GM12878 (cell line): ENCODE results near the gene TTLL11. TPM values are rescaled to one million over a fixed set of nuclear protein-coding genes. Genes with fewer than 3 reads are reported as not detected.

Experiments
- ATAC-seq: fragments of 200-7000 bp; cut with Tn5 transposase; 3 replicates; pipeline ENCODE4 v1.9.1; 2020; ENCODE audit warnings: mild to moderate bottlenecking, moderate library complexity
- BruUV-seq: library from RNA; stranded (reverse); fragments of 400-500 nt; replicated peaks from 2 replicates; lab custom pipeline; 2021; lab: Mats Ljungman, UMichigan
- CTCF ChIA-PET: fragments of 300-600 bp; sonication (Branson Sonifier 250); formaldehyde crosslinking; extraction: SDS; loops from one replicate; lab custom pipeline; 2021; ENCODE audit warnings: inconsistent platforms; lab: Yijun Ruan, JAX
- POLR2A ChIA-PET: fragments of 350-600 bp; formaldehyde crosslinking; extraction: SDS; loops from one replicate; lab custom pipeline; 2021; ENCODE audit warnings: inconsistent platforms; lab: Charles Lee
- RAD21 ChIA-PET: fragments of 300-600 bp; sonication (Branson Sonifier 250); formaldehyde crosslinking; loops from one replicate; lab custom pipeline; 2023; ENCODE audit warnings: antibody characterized with exemption; ENCODE audit not compliant: unreplicated experiment; lab: Charles Lee
- SMC1A ChIA-PET: fragments of 300-600 bp; sonication (Branson Sonifier 250); formaldehyde crosslinking; loops from one replicate; lab custom pipeline; 2023; ENCODE audit not compliant: unreplicated experiment, uncharacterized antibody; lab: Charles Lee
- DNase-seq: peaks from one replicate; pipeline ENCODE4 v3.0.0-alpha.2; 2011; ENCODE audit warnings: low read depth, low spot score
- FAIRE-seq: peaks from 3 replicates; lab custom pipeline; 2011; peaks lifted over from hg19 to GRCh38; lab: Jason Lieb, UNC
- H2AFZ ChIP-seq: 2 replicates; pipeline ENCODE4 v1.6.0; 2011; ENCODE audit warnings: low read depth, low read length, control low read depth; ENCODE audit not compliant: control insufficient read depth
- H3K27ac ChIP-seq: 2 replicates; pipeline ENCODE4 v1.5.1; 2011; ENCODE audit warnings: control low read depth; ENCODE audit not compliant: control insufficient read depth, insufficient read depth
- H3K27me3 ChIP-seq, 2 experiments: replicated peaks in 1 of 2; 2 replicates each; pipeline versions ENCODE4 v1.6.0 to v1.6.1; 2011; ENCODE audit warnings: low read length in 1 of 2; ENCODE audit not compliant: control insufficient read depth in 2 of 2, insufficient read depth in 2 of 2
- H3K36me3 ChIP-seq, 2 experiments: 2 replicates each; pipeline ENCODE4 v1.5.1; 2011; ENCODE audit warnings: low read length in 1 of 2; ENCODE audit not compliant: control insufficient read depth in 2 of 2, insufficient read depth in 2 of 2
- H3K4me1 ChIP-seq: 2 replicates; pipeline ENCODE4 v1.6.1; 2011; ENCODE audit warnings: mild to moderate bottlenecking, low read length, moderate library complexity, mixed read lengths; ENCODE audit not compliant: control insufficient read depth, insufficient read depth
- H3K4me2 ChIP-seq: 2 replicates; pipeline ENCODE4 v1.6.0; 2011; ENCODE audit warnings: control low read depth; ENCODE audit not compliant: control insufficient read depth, insufficient read depth
- H3K4me3 ChIP-seq: fragments of 200-600 bp; sonication (generic); 2 replicates; pipeline ENCODE4 v1.5.1; 2016
- H3K79me2 ChIP-seq: 2 replicates; pipeline ENCODE4 v1.6.0; 2011; ENCODE audit warnings: low read length; ENCODE audit not compliant: control insufficient read depth, insufficient read depth
- H3K9ac ChIP-seq: 2 replicates; pipeline ENCODE4 v1.8.0; 2011; ENCODE audit warnings: low read length, control low read depth, mixed read lengths; ENCODE audit not compliant: control insufficient read depth, insufficient read depth
- H3K9me3 ChIP-seq: replicated peaks from 3 replicates; pipeline ENCODE4 v1.5.1; 2011; ENCODE audit warnings: mild to moderate bottlenecking, low read length; ENCODE audit not compliant: control insufficient read depth, insufficient read depth
- H4K20me1 ChIP-seq: 2 replicates; pipeline ENCODE4 v1.6.0; 2011; ENCODE audit not compliant: control insufficient read depth, insufficient read depth
- ASH2L ChIP-seq: fragments of 300-600, 200-600 bp; sonication (generic); IDR thresholded peaks from 2 replicates; pipeline ENCODE4 v1.6.1; 2017; ENCODE audit warnings: low read depth, mild to moderate bottlenecking, borderline replicate concordance
- BCL11A ChIP-seq: IDR thresholded peaks from 2 replicates; pipeline ENCODE4 v1.6.1; 2011; ENCODE audit warnings: low read depth, low read length
- CEBPB ChIP-seq, 2 experiments: fragments of 150-350 bp in 1 of 2; IDR thresholded peaks; 2 replicates each; pipeline ENCODE4 v1.6.1; 2012 to 2014; ENCODE audit warnings: low read depth in 2 of 2, low read length in 2 of 2, borderline replicate concordance in 1 of 2, inconsistent platforms in 1 of 2
- CREB1 ChIP-seq: IDR thresholded peaks from 2 replicates; pipeline ENCODE4 v1.6.1; 2012; ENCODE audit warnings: low read depth, mild to moderate bottlenecking, inconsistent platforms
- E2F4 ChIP-seq: IDR thresholded peaks from 2 replicates; pipeline ENCODE4 v1.6.1; 2012; ENCODE audit warnings: low read depth, low read length, improper control_type of control experiment
- GABPA ChIP-seq: IDR thresholded peaks from 2 replicates; pipeline ENCODE4 v1.6.1; 2014; ENCODE audit warnings: antibody characterized with exemption, low read depth, mild to moderate bottlenecking, inconsistent platforms
- HCFC1 ChIP-seq: fragments of 150-350 bp; IDR thresholded peaks from 2 replicates; pipeline ENCODE4 v1.6.1; 2014; ENCODE audit warnings: low read length
- HDAC2 ChIP-seq: fragments of 200-600 bp; sonication (generic); IDR thresholded peaks from 2 replicates; pipeline ENCODE4 v1.6.1; 2017
- IRF4 ChIP-seq: IDR thresholded peaks from 2 replicates; pipeline ENCODE4 v1.6.1; 2011; ENCODE audit warnings: low read depth, low read length
- IRF5 ChIP-seq: fragments of 450-650 bp; IDR thresholded peaks from 2 replicates; pipeline ENCODE4 v1.6.1; 2017; ENCODE audit warnings: borderline replicate concordance
- MEF2A ChIP-seq: IDR thresholded peaks from 2 replicates; pipeline ENCODE4 v1.6.1; 2011; ENCODE audit warnings: low read depth, mild to moderate bottlenecking, low read length, moderate library complexity; ENCODE audit not compliant: insufficient read depth
- NR2C1 ChIP-seq: fragments of 450-650 bp; IDR thresholded peaks from 2 replicates; pipeline ENCODE4 v1.6.1; 2017; ENCODE audit warnings: antibody characterized with exemption, mild to moderate bottlenecking, moderate library complexity
- SIN3A ChIP-seq: IDR thresholded peaks from 2 replicates; pipeline ENCODE4 v1.6.1; 2012; ENCODE audit warnings: low read depth, low read length, improper control_type of control experiment
- SMC3 ChIP-seq: IDR thresholded peaks from 2 replicates; pipeline ENCODE4 v1.6.1; 2011; ENCODE audit warnings: low read length, improper control_type of control experiment, borderline replicate concordance
- SREBF2 ChIP-seq: IDR thresholded peaks from 2 replicates; pipeline ENCODE4 v1.6.1; 2012; ENCODE audit warnings: mild to moderate bottlenecking, low read length
- SUPT20H ChIP-seq: IDR thresholded peaks from 2 replicates; pipeline ENCODE4 v1.6.1; 2011; ENCODE audit warnings: low read depth, mild to moderate bottlenecking, low read length, moderate library complexity, borderline replicate concordance; ENCODE audit not compliant: control insufficient read depth
- ZNF622 ChIP-seq: fragments of 450-650 bp; IDR thresholded peaks from 2 replicates; pipeline ENCODE4 v1.6.1; 2017; ENCODE audit warnings: mild to moderate bottlenecking, inconsistent platforms
- WGBS: methylation state at CpG from one replicate; pipeline ENCODE4 v1.1.6; 2016; ENCODE audit warnings: low lambda C conversion rate; ENCODE audit not compliant: insufficient replicate concordance, insufficient coverage; ENCODE audit errors: missing lambda C conversion rate; 5-methylcytosine and 5-hydroxymethylcytosine counted together
- in situ Hi-C: fragments of 300-500 bp; cut with MboI; formaldehyde crosslinking; loops from 9 replicates; pipeline ENCODE4 v1.14.3; 2018; ENCODE audit warnings: mixed read lengths
- intact Hi-C: fragments of 100-400 bp; cut with micrococcal nuclease; formaldehyde crosslinking; loops from one replicate; pipeline ENCODE4 v1.14.2; 2022; ENCODE audit not compliant: unreplicated experiment
- polyA plus RNA-seq, 11 experiments: library from polyadenylated mRNA; depleted of rRNA in 4 of 11; unstranded in 6 of 11; stranded (reverse) in 5 of 11; fragments of >200 nt; fragmentation: Nextera tagmentation in 4 of 11; fragmentation: Illumina TruSeq in 1 of 11; extraction: Ambion mirVana in 4 of 11; extraction: Trizol in 1 of 11; gene quantifications; 1 replicate in 1 of 11; 2 replicates in 10 of 11; pipeline versions ENCODE4 v1.2.1 to v1.2.3, GENCODE V29; 2011 to 2016; ENCODE audit warnings: inconsistent platforms in 2 of 11, missing spikeins in 2 of 11, low read depth in 1 of 11
- total RNA-seq, 4 experiments: library from RNA; depleted of rRNA in 3 of 4; stranded (reverse); fragments of >200 nt in 3 of 4; fragmentation: Illumina TruSeq in 1 of 4; extraction: Trizol in 1 of 4; gene quantifications; 2 replicates each; pipeline versions ENCODE4 v1.2.1 to v1.2.3, GENCODE V29; 2013 to 2021

The TTLL11 gene
- total and polyA plus RNA-seq, 10 of the 15 experiments (the other 5 are each of a cell fraction or from before 2014, with no cell fraction given) = 1.2 to 3.7 (median 2.9) TPM

- ChIA-PET RAD21 (no interaction called here), SMC1A (interaction anchor here (1.1 kb wide), 1 partner anchor 9 kb away, joined by 3 read pairs; no protein-coding TSS in a partner anchor), POLR2A (no interaction called here), CTCF (no interaction called here)
- WGBS = 36% methylated on average over 5 of the region's 5 CpGs
- TF ChIP-seq BCL11A = no peak
- TF ChIP-seq E2F4 = no peak
- TF ChIP-seq GABPA = no peak
- TF ChIP-seq CREB1 = no peak
- TF ChIP-seq SREBF2 = no peak
- no peak for TF ChIP-seq CEBPB (IDR thresholded peaks at IDR 0.05; ENCODE audit: borderline replicate concordance in 1 of 2, low read depth in 2 of 2, low read length in 2 of 2)
- no peak for TF ChIP-seq HDAC2
- no peak for TF ChIP-seq HCFC1
- H4K20me1 ChIP-seq = no peaks in the 10 kb centered on the region
- no peaks in the 10 kb centered on the region for H3K36me3 ChIP-seq
- H2AFZ ChIP-seq = no peak overlapping the region
- intact Hi-C loops (no loop called here), in situ Hi-C loops (no loop called here)
- no peak overlapping the region for H3K27ac ChIP-seq
- ATAC-seq = no peak
- H3K9me3 ChIP-seq = no peaks in the 10 kb centered on the region
- peaks cover under 1 to 5% of the 10 kb centered on the region in 2 experiments; a peak in 2 of 4 replicates for H3K27me3 ChIP-seq
- H3K4me2 ChIP-seq = no peak overlapping the region
- no peak for FAIRE-seq
- no peaks in the 10 kb centered on the region for H3K4me1 ChIP-seq
- no peak for DNase-seq
- no peak overlapping the region for H3K4me3 ChIP-seq
- H3K79me2 ChIP-seq = no peaks in the 10 kb centered on the region
- no peak overlapping the region for H3K9ac ChIP-seq
- no TSS peak for BruUV-seq
These were observed 148.4 kb downstream of the TTLL11 start for GRCh38 chr9:121944711-121945191.

GRCh38 chr9:121943463-121943862 lies 149.6 kb downstream of the TTLL11 start:
- H3K9me3 ChIP-seq = no peaks in the 10 kb centered on the region
- RAD21 ChIA-PET = no interaction called here
- no peaks in the 10 kb centered on the region for H4K20me1 ChIP-seq
- no peak overlapping the region for H3K9ac ChIP-seq
- WGBS = 24% methylated on average over 2 of the region's 2 CpGs
- SMC1A ChIA-PET = interaction anchor here (1.1 kb wide), 1 partner anchor 7 kb away, joined by 3 read pairs; no protein-coding TSS in a partner anchor
- no peak overlapping the region for H3K4me2 ChIP-seq
- no peaks in the 10 kb centered on the region for H3K36me3 ChIP-seq
- POLR2A ChIA-PET = no interaction called here
- CTCF ChIA-PET = no interaction called here
- in situ Hi-C loops (no loop called here), intact Hi-C loops (no loop called here)
- FAIRE-seq (no peak), ATAC-seq (no peak), DNase-seq (no peak)
- no TSS peak for BruUV-seq
- peaks cover 0 to 5% of the 10 kb centered on the region in 2 experiments; a peak in 2 of 4 replicates for H3K27me3 ChIP-seq
- no peak overlapping the region for H2AFZ ChIP-seq
- H3K27ac ChIP-seq = no peak overlapping the region
- no peak overlapping the region for H3K4me3 ChIP-seq
- no peaks in the 10 kb centered on the region for H3K4me1 ChIP-seq
- TF ChIP-seq SMC3 = no peak
- TF ChIP-seq IRF5 = no peak
- no peak for TF ChIP-seq NR2C1
- TF ChIP-seq ASH2L = no peak
- TF ChIP-seq IRF4 = no peak
- TF ChIP-seq SUPT20H = no peak
- no peak for TF ChIP-seq SIN3A
- no peak for TF ChIP-seq ZNF622
- TF ChIP-seq MEF2A = no peak
- no peaks in the 10 kb centered on the region for H3K79me2 ChIP-seq
